HG03139 (cell line): Measurements from ENCODE around the gene ATAD1.
"Not testable (repeated sequence)": the region's sequence is repeated elsewhere in the genome, so short reads cannot be mapped to it uniquely, and the experiment has no call there.

Source experiments
- ATAC-seq: cut with Tn5 transposase; IDR thresholded peaks from one replicate; pipeline ENCODE4 v1.9.1; 2021; ENCODE audit not compliant: unreplicated experiment

Gene ATAD1

DNA sequence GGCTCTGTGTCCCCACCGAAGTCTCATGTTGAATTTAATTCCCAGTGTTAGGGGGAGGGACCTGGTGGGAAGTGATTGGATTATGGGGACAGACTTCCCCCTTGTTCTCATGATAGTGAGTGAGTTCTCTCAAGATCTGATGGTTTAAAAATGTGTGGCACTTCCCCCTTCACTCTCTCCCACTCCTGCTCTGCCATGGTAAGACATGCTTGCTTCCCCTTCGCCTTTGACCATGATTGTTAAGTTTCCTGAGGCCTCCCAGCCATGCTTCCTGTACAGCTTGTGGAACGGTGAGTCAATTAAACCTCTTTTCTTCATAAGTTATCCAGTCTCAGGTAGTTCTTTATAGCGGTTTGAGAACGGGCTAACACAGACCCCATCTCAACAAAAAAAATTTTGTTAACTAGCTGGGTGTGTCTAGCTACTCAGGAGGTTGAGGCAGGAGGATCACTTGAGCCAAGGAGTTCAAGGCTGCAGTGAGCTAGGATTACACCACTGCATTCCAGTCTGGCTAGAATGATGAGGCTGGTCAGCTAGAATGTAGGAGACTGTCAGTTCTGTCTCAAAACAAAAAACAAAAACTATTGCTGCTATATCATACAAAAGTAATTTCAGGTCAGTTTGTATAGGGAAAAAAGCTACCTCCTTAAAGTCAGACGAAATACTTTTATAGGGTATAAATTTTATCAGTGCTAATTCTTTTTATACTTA, 57.7 kb downstream of the ATAD1 start:
- no peak for ATAC-seq

DNA sequence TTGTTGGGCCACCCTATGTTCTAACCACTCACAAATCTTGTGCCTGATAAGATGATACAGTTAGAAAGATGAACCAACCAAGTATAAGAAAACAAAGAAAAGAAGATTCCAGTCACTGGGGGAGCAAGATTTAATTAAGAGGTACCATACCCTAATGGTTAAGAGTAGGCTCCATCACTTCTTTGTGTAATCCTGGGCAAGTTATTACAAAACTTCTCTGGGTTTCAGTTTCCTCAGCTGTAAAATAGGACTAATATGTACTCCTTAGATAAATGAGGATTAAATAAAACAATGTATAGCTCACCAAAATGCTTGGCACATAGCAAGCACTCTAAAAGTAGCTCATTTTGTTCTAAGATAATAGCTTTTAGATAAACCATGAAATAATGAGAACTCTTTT, 58.5 kb downstream of the ATAD1 start:
- no peak for ATAC-seq

DNA sequence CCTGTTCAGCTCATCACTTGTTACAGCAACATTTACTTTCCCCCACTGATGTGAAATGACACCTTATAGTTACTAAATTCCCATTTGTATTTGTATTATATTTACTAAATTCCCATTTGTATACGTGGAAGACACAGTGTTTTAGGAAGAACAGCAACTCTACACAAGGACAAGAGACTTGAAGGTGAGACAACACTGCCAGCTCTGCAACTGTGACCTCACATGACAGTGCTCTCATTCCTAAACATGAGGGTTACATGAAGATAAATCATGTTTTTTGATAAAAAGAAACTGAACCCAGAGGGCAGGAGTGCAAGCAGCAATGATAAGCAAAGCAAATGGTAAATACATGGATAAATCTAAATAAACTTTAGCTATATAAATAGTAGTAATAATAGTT, 60.3 kb downstream of the ATAD1 start:
- no peak for ATAC-seq

DNA sequence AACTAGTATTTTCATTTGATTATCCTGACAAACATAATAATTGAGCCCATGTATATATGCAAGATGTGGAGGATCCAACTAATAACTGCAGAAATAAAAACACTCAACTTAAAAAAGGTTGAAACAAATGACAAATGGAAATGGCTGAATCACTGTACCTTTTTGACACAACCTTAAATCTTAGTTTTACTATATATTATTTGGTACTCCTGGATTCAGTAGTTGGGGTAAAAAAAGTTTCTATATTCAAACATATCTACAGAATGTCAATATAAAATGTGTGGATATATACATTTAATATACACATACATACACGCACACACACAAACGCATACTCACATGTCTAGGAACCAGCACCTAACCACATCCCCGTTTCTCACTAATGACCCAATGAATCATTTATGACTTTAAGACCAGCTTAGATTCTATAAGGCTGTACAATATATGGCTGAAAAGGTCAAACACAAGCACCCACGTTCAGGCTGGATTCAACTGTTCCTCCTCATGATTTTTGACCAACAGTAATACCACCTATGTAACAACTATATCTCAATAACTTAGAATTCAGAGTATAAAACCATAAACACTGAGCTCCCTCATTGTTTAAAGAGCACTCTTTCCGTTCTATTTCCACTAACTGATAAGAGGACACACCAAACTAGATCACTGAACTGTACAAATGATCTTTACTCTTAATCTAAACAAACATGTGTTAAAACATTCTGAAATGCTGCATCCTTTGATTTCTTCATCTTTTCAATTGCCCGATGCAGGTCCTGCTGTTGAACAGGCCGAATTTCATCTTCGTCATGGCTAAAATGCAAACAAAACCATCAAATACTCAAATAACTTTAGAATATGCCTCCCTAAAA, 63.8 kb downstream of the ATAD1 start:
- no peak for ATAC-seq

GRCh38 chr10:87752566-87752965, 65.5 kb downstream of the ATAD1 start:
- no peak for ATAC-seq

DNA sequence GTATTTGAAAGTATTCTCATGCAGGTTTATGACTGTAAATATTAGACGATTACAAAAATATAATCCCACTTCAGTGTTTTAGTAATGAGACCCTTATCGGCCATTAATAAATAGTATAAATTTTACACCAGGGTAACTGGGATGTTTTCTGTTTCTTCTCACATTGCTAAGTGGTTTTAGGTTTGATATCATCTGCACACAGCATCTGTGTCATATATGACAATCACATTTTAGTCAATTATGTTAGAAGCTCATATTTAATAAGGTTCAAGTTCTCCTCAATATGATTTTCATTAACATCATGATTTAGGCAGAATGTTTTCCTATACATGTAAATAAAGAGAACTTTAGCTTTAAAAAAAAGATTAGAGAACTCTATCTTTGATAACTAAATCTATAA, 66.8 kb downstream of the ATAD1 start:
- ATAC-seq, result no peak

DNA sequence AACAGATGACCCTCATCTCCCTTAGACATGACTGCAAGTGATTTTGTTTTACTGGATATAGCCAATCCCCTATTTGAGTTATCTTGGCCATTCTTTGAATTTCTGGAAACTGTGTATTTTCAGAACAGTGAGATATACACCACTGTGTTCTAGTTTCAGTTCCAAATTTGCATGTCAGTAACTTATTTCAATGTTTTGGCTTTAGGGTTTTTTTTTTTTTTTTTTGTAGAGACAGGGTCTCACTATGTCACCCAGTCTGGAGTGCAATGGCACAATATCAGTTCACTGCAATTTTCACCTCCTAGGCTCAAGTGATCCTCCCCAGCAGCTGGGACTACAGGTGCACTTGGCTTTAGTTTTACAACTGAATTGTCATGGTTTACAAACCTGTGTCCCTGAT, 67.2 kb downstream of the ATAD1 start:
- ATAC-seq, result no peak

DNA sequence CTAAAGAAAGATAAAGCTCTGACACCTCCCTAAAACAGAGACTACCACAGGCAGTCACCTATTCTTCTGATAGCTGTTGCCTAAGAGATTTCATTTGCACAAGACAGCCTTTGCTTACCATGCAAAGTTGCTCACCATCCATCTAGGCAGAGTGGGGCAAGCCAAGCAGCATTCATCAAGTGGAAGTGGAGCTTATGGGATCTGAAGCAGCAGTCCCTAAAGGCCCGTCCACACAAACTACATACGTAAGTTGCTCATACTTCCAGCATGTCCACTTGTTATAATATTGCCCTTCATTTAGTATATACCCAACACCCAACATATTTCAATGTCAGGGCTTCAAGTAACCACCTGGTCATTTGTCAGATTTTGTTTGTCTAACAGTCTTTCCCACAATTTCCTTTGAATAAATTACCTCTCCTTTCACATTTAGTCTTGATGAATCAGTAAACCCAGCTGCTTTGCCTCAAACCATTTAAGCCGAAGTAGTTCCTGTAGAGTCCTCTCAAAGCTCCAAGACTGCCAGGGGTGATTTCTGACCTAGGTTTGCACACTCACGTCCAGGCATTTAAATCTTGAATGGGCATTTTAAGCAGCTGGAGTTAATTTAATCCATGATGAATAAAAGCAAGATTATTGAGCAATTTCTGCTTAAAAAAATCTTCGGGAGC, 67.9 kb downstream of the ATAD1 start:
- ATAC-seq, result no peak

- ATAC-seq, result not testable (repeated sequence)
Measured at GRCh38 chr10:87748244-87748643, 69.8 kb downstream of the ATAD1 start.

- no peak for ATAC-seq
Measured at GRCh38 chr10:87746911-87747310, 71.1 kb downstream of the ATAD1 start.

GRCh38 chr10:87744606-87745005, 73.4 kb downstream of the ATAD1 start:
- ATAC-seq, result no peak

DNA sequence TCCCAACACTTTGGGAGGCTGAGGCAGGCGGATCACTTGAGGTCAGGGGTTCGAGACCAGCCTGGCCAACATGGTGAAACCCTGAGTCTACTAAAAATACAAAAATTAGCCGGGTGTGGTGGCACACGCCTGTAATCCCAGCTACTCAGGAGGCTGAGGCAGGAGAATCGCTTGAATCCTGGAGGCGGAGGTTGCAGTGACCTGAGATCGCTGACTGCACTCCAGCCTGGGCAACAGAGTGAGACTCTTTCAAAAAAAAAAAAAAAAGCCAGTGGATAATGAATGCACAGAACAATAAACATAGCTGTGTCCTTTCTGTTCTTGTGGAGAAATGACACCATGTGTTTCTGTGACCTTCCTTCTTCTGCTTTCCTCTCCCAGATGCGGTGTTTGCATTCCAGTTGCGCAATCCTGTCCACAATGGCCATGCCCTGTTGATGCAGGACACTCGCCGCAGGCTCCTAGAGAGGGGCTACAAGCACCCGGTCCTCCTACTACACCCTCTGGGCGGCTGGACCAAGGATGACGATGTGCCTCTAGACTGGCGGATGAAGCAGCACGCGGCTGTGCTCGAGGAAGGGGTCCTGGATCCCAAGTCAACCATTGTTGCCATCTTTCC, 74.9 kb downstream of the ATAD1 start:
- ATAC-seq, result not testable (repeated sequence)

DNA sequence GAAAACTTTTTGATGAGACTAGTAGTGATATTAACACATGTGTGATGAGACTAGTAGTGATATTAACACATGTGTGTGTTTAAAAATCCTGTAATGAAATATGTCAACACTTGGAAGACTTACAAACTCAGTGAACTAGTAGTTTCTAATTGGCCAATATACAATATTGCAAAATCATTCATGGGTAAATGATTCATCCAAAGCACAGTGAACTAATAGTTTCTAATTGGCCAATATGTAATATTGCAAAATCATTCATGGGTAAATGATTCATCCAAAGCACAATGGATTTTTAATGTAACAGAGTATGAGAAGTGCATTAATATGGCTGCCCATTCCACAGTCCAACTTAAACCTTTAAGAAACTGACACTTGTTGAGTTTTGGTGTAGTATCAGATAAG, 77.8 kb downstream of the ATAD1 start:
- ATAC-seq, result no peak

DNA sequence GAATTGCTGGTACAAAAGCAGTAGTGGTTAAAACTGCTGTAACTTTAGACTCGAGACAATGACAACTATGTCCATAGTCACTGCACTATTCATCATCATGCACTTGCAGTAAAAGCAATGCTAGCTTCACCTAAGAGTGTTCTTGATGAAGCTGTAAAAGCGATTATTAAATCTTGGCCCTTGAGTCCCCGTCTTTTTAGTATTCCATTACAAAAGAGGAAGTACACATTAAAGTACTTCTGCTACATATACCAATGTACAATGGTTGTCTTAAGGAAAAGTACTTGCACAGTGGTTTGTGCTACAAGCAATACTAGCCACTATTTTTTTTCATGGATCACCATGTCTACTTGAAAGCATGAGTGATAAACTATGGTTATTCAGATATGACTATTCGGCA, 78.3 kb downstream of the ATAD1 start:
- ATAC-seq, result no peak

GRCh38 chr10:87738253-87738652, 79.8 kb downstream of the ATAD1 start:
- ATAC-seq, result not testable (repeated sequence)

DNA sequence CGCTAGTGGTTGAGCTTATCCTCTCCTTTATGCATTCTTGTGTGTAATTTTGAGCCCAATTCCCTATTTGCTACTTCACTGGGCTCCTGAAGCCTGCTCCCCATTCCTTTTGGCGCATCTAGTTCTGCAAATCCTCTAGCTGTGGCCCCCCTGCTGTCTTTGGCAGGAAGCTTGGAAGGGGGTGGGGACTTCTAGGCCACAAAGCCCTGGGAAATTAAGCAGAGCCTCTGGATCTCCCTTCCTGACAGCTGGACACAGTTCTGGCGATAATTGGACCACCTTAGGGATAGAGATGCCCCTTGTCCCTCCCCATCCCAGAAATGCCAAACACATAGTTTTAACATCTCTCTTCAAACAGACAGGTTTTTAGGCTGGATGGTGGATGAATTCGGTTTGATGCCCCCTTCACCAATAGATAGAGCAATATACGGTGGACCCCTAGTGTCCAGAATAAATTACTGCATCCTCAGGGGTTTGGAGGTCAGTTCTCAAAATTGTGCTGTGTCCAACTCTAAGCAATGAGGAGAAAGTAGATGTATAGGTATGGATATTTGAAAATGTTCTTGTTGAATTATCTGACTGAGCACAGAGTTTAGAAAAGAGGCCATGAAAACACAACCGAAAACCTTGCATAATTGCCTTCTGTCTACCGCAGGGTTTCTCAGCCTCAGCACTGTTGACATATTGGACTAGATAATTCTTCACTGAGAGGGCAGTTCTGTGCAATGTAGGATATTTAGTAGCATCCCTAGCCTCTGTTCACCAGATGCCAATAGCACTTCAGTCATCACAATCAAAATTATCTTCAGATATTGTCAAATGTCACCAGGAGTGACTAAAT, 82.8 kb downstream of the ATAD1 start:
- no peak for ATAC-seq

DNA sequence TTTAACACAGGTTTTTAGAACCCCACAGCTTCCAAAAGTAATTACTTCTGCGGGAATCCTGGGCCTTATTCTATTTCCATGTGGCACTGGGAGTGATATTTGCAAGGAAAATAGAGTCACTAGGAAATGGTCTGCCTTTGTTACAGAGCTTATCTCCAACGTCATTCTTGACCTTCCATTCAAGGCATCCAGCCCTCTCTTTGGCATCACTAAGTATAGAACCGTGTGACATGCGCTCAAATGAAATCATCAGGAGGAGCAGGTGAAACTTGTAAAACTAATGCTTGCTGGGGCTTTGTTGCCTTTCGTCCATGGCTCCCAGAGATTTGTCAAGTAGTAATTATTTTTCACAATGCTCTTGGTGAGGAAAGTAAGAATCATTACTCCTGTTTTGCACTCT, 84.9 kb downstream of the ATAD1 start:
- no peak for ATAC-seq

- no peak for ATAC-seq
Measured at GRCh38 chr10:87729940-87730339, 88.1 kb downstream of the ATAD1 start.

- no peak for ATAC-seq
Measured at GRCh38 chr10:87724789-87725188, 93.2 kb downstream of the ATAD1 start.

DNA sequence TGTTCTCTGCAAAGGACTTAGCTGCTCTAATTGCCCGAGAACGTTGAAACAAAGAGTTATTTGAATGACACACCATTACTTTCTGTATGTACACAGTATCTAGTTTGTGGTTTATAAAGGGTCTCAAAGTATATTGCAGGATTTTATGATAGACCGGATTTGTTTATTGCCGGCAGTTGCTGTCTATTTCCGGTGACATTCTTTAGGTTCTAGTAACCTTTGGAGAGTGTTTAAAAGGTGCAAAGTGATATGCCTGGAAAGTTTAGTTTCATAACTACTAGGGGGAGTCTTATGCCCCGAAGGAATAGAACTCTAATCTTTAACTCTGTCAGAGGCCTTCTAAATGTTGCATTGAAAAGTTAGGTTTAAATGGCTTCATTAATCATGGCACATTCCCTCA, 94.5 kb downstream of the ATAD1 start:
- no peak for ATAC-seq

GRCh38 chr10:87722716-87723115, 95.3 kb downstream of the ATAD1 start:
- ATAC-seq, result no peak
